ENCODE results near the gene DAAM1. TPM values are rescaled to one million over a fixed set of nuclear protein-coding genes. Genes with fewer than 3 reads are reported as not detected.

DAAM1 gene
- polyA plus RNA-seq, 1 donor from 2014 or later, result 161 TPM

DNA sequence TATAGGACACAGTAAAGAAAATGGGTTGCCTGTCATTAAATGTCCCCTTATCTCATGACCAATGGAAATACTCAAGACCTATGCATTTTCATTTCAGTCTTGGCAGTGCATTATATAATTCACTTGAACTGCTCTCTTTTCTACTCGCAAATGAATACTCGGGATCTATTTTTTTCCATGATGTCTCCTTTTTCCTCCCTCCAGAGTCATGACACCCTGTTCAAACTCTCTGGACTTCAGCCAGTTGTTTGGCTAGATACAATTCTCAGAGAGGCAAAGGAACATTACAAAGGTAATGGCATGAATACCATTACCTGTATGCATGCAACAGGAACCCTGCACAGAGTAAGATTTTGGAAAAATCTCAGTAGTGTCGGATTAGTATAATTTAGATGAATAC, 145.8 kb downstream of the DAAM1 start:
- Histone ChIP-seq H3K79me2 (replicated peaks; ENCODE audit: insufficient read depth, low read length) (no peaks in the 10 kb centered on the region), H3K27me3 (ENCODE audit: insufficient read depth, low read depth, low read length) (no peaks in the 10 kb centered on the region), H3F3A (ENCODE audit: insufficient read depth, low read length, poor library complexity, severe bottlenecking) (no peaks in the 10 kb centered on the region), H3K4me3 (ENCODE audit: low read length) (no peak overlapping the region), H3K36me3 (ENCODE audit: insufficient read depth, low read length) (peaks cover 34% of the 10 kb centered on the region), H3K9me2 (ENCODE audit: insufficient read depth, low read length) (no peaks in the 10 kb centered on the region), H4K20me1 (ENCODE audit: insufficient read depth) (no peaks in the 10 kb centered on the region), H3K9me3 (ENCODE audit: low read length) (no peaks in the 10 kb centered on the region), H3K4me2 (ENCODE audit: low read length) (no peak overlapping the region), H3K9ac (ENCODE audit: low read length) (no peak overlapping the region), H2AFZ (ENCODE audit: low read depth, low read length) (no peak overlapping the region), H3K27ac (ENCODE audit: low read length) (no peak overlapping the region)
- TF ChIP-seq SMC3 (conservative IDR thresholded peaks at IDR 0.05; ENCODE audit: poor library complexity), result no peak
- TF ChIP-seq, protein P1, sequence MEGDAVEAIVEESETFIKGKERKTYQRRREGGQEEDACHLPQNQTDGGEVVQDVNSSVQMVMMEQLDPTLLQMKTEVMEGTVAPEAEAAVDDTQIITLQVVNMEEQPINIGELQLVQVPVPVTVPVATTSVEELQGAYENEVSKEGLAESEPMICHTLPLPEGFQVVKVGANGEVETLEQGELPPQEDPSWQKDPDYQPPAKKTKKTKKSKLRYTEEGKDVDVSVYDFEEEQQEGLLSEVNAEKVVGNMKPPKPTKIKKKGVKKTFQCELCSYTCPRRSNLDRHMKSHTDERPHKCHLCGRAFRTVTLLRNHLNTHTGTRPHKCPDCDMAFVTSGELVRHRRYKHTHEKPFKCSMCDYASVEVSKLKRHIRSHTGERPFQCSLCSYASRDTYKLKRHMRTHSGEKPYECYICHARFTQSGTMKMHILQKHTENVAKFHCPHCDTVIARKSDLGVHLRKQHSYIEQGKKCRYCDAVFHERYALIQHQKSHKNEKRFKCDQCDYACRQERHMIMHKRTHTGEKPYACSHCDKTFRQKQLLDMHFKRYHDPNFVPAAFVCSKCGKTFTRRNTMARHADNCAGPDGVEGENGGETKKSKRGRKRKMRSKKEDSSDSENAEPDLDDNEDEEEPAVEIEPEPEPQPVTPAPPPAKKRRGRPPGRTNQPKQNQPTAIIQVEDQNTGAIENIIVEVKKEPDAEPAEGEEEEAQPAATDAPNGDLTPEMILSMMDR (IDR thresholded peaks at IDR 0.05; ENCODE audit: poor library complexity, severe bottlenecking), result no peak
- no peak for TF ChIP-seq POLR2AphosphoS5 (IDR thresholded peaks at IDR 0.05)
- TF ChIP-seq EZH2 (IDR thresholded peaks at IDR 0.05; ENCODE audit: borderline replicate concordance, insufficient read depth, low read length, poor library complexity, severe bottlenecking), result no peak
- no peak for TF ChIP-seq MXI1 (conservative IDR thresholded peaks at IDR 0.05; ENCODE audit: poor library complexity, severe bottlenecking)
- TF ChIP-seq, protein P2, sequence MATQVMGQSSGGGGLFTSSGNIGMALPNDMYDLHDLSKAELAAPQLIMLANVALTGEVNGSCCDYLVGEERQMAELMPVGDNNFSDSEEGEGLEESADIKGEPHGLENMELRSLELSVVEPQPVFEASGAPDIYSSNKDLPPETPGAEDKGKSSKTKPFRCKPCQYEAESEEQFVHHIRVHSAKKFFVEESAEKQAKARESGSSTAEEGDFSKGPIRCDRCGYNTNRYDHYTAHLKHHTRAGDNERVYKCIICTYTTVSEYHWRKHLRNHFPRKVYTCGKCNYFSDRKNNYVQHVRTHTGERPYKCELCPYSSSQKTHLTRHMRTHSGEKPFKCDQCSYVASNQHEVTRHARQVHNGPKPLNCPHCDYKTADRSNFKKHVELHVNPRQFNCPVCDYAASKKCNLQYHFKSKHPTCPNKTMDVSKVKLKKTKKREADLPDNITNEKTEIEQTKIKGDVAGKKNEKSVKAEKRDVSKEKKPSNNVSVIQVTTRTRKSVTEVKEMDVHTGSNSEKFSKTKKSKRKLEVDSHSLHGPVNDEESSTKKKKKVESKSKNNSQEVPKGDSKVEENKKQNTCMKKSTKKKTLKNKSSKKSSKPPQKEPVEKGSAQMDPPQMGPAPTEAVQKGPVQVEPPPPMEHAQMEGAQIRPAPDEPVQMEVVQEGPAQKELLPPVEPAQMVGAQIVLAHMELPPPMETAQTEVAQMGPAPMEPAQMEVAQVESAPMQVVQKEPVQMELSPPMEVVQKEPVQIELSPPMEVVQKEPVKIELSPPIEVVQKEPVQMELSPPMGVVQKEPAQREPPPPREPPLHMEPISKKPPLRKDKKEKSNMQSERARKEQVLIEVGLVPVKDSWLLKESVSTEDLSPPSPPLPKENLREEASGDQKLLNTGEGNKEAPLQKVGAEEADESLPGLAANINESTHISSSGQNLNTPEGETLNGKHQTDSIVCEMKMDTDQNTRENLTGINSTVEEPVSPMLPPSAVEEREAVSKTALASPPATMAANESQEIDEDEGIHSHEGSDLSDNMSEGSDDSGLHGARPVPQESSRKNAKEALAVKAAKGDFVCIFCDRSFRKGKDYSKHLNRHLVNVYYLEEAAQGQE (IDR thresholded peaks at IDR 0.05; ENCODE audit: borderline replicate concordance), result no peak
- TF ChIP-seq RAD21 (conservative IDR thresholded peaks at IDR 0.05), result no peak
- TF ChIP-seq TAF1 (IDR thresholded peaks at IDR 0.05; ENCODE audit: low read depth), result no peak
- no peak for TF ChIP-seq EP300 (conservative IDR thresholded peaks at IDR 0.05; ENCODE audit: poor library complexity, severe bottlenecking)

DNA sequence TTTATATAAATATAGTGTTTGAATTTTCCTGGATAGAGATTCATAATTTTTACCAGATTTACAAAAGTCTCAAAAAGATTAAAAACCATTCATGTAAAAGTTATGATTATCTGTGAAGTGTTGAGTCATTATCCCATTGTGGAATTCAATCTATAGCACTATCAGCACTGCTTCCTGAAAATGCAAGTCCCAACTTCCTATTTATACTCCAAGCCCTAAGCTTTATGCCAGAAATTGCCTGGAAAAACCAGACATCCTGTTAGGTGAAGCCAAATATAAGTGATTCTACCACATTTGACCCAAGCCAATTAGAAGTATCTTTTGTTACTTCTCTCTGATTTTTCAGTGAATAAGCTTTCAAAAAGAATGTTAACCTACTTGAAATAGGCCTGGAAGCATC, 147.6 kb downstream of the DAAM1 start:
- no peaks in the 10 kb centered on the region for H3F3A ChIP-seq (ENCODE audit: insufficient read depth, low read length, poor library complexity, severe bottlenecking)
- H3K27ac ChIP-seq (ENCODE audit: low read length), result no peak overlapping the region
- no peaks in the 10 kb centered on the region for H3K79me2 ChIP-seq (replicated peaks; ENCODE audit: insufficient read depth, low read length)
- H4K20me1 ChIP-seq (ENCODE audit: insufficient read depth), result no peaks in the 10 kb centered on the region
- no peak overlapping the region for H2AFZ ChIP-seq (ENCODE audit: low read depth, low read length)
- no peak overlapping the region for H3K4me3 ChIP-seq (ENCODE audit: low read length)
- H3K9ac ChIP-seq (ENCODE audit: low read length), result no peak overlapping the region
- TF ChIP-seq TAF1 (IDR thresholded peaks at IDR 0.05; ENCODE audit: low read depth) (no peak), EP300 (conservative IDR thresholded peaks at IDR 0.05; ENCODE audit: poor library complexity, severe bottlenecking) (no peak), RAD21 (conservative IDR thresholded peaks at IDR 0.05) (no peak), SMC3 (conservative IDR thresholded peaks at IDR 0.05; ENCODE audit: poor library complexity) (no peak), MXI1 (conservative IDR thresholded peaks at IDR 0.05; ENCODE audit: poor library complexity, severe bottlenecking) (no peak), POLR2AphosphoS5 (IDR thresholded peaks at IDR 0.05) (no peak), EZH2 (IDR thresholded peaks at IDR 0.05; ENCODE audit: borderline replicate concordance, insufficient read depth, low read length, poor library complexity, severe bottlenecking) (no peak)
- TF ChIP-seq, protein P1 (IDR thresholded peaks at IDR 0.05; ENCODE audit: poor library complexity, severe bottlenecking), result no peak
- TF ChIP-seq, protein P2 (IDR thresholded peaks at IDR 0.05; ENCODE audit: borderline replicate concordance), result no peak
- H3K27me3 ChIP-seq (ENCODE audit: insufficient read depth, low read depth, low read length), result no peaks in the 10 kb centered on the region
- H3K9me2 ChIP-seq (ENCODE audit: insufficient read depth, low read length), result no peaks in the 10 kb centered on the region
- no peaks in the 10 kb centered on the region for H3K9me3 ChIP-seq (ENCODE audit: low read length)
- no peak overlapping the region for H3K4me2 ChIP-seq (ENCODE audit: low read length)
- peaks cover 40% of the 10 kb centered on the region for H3K36me3 ChIP-seq (ENCODE audit: insufficient read depth, low read length)

All from neural cell (in vitro differentiated cells).